HG02852 (cell line): ENCODE results near the gene NCKAP5.
"Not testable (repeated sequence)": the region's sequence is repeated elsewhere in the genome, so short reads cannot be mapped to it uniquely, and the experiment has no call there.

ENCODE experiments used
- ATAC-seq: cut with Tn5 transposase; IDR thresholded peaks from one replicate; pipeline ENCODE4 v1.9.1; 2021; ENCODE audit warnings: mild to moderate bottlenecking, moderate library complexity; ENCODE audit not compliant: unreplicated experiment

Gene NCKAP5

GRCh38 chr2:132863961-132864360, 704.3 kb downstream of the NCKAP5 start:
- ATAC-seq = no peak

DNA sequence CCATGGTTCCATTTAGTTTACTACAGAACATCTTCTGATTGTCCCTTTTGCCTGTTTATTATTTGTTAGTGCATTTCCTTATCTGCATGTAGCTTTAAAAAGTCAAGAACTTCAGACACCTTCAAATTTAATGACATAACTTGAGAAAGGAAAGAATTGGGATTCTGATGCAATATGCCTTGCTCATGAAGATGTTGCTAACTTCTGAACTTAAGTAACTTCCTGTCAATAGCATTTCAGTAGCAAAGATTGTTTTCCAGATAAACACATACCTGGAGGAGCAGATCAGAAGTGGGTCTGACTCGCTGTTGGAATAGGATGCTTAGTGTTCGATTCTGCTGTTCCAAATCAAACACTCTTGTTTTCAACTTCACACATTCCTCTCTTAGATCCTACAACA, 708.0 kb downstream of the NCKAP5 start:
- no peak for ATAC-seq

- ATAC-seq = no peak
Observed at GRCh38 chr2:132859590-132859989, 708.7 kb downstream of the NCKAP5 start.

- ATAC-seq = no peak
Observed at GRCh38 chr2:132857319-132857718, 710.9 kb downstream of the NCKAP5 start.

DNA sequence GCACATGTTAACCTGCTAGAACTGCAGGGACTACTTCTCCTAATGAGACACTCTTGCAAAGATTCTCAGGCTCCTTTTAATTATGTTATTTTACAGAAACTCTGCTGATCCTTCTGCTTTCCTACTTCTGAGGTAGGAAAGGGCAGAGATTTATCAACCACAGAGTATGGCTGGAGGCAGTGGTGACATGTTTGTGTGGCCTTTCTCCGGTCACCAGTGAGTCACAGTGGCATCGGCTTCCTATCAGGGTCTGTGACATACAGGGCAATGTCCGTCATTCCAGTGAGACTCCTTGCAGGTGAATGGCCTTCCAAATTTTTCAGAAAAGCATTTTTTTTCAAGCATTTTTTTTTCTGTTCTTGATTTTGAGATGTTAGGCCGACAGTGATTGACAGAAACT, 717.6 kb downstream of the NCKAP5 start:
- no peak for ATAC-seq

DNA sequence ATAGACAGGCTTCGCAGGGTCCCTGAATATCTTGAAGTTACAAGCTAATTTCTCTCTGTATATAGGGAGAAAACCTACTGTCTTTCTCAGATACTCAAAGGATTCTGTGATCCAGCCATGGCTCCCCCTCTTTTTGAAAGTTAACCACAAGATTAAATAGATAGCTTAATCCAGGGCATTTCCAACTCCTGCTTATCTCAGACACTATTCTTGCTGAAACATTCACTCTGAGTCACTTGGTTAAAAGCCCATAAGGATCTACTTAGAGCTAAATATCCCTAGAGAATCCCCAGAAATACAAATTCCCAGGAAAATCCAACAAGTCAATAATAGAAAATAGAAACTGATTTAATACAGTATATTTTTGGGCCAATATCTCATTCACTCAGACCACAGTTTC, 719.1 kb downstream of the NCKAP5 start:
- no peak for ATAC-seq

DNA sequence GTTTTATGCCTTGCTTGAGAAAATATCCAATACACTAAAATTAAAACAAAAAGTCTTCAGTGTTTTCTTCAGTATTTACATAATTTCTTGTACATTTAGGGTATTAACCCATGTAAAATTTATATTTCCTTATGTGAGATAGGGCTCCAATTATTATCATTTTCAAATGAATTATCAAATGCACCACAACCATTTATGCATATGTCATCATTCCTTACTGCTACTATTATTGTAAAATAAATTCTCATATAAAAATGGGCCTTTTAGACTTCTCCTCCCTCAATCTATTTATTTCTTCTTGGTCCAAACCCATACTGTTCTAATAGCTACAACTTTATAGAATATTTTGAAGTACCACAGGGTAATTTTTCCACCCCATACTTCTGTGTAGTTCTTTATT, 722.9 kb downstream of the NCKAP5 start:
- ATAC-seq = no peak

- ATAC-seq = no peak
Observed at GRCh38 chr2:132844585-132844984, 723.7 kb downstream of the NCKAP5 start.

DNA sequence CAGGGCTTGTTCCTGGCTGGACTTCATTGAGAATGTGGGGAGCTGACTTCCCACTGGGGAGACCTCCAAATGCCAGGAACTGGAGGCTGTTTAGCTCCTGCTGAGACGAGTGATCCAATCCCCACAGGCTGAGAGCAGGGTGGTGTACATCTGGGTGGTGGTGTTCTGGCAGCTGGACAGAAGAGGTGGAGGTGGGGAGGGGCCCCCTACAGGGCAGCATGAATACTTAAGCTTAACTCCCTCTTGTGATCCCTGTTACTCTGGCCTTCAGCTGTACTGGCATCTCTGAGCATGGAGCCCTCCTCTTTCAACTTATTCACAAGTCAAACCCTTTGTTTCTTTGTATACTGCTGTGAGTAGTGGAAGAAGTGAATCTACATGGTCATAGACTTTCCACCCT, 730.5 kb downstream of the NCKAP5 start:
- no peak for ATAC-seq

- ATAC-seq = no peak
Observed at GRCh38 chr2:132830321-132830827, 737.9 kb downstream of the NCKAP5 start.

DNA sequence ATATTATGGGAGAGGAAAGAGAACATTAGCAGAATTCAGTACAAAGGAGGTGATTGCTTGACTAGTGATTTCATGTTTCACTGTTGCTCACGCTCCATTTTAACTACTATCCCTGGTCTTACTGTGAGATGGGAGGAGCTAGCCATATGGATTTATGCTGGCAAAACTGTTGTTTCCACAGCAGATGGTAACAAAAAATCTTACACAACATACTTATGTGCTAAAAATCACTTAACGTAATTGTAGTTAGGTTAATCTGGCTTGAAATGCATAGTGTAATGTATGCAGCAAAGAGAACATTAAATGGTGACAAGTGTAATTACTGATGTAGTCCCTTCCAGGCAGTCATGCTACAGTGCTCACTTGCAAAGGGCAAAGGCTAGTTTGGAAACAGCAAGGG, 742.7 kb downstream of the NCKAP5 start:
- no peak for ATAC-seq

- no peak for ATAC-seq
Observed at GRCh38 chr2:132824716-132825115, 743.5 kb downstream of the NCKAP5 start.

GRCh38 chr2:132816234-132816633, 752.0 kb downstream of the NCKAP5 start:
- no peak for ATAC-seq

DNA sequence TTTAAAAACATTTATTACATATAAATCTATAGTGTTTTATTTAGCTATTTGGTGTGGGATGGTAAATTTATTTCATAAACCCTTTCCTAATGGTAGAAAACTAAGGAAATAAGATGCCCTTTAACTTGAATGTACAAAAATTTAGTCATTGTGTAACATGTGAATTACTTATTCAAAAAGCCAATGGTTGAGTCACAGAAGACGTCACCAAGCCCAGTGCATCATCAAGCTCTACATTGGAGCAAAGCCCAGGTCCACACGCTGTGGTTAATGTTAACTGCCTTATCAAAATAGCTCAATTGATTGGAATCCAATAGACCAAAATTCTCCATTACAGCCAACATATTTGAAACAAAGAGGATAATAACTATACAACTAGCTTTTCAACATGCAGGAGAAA, 752.7 kb downstream of the NCKAP5 start:
- ATAC-seq = no peak

GRCh38 chr2:132814651-132815050, 753.6 kb downstream of the NCKAP5 start:
- no peak for ATAC-seq

GRCh38 chr2:132813422-132813821, 754.8 kb downstream of the NCKAP5 start:
- no peak for ATAC-seq

DNA sequence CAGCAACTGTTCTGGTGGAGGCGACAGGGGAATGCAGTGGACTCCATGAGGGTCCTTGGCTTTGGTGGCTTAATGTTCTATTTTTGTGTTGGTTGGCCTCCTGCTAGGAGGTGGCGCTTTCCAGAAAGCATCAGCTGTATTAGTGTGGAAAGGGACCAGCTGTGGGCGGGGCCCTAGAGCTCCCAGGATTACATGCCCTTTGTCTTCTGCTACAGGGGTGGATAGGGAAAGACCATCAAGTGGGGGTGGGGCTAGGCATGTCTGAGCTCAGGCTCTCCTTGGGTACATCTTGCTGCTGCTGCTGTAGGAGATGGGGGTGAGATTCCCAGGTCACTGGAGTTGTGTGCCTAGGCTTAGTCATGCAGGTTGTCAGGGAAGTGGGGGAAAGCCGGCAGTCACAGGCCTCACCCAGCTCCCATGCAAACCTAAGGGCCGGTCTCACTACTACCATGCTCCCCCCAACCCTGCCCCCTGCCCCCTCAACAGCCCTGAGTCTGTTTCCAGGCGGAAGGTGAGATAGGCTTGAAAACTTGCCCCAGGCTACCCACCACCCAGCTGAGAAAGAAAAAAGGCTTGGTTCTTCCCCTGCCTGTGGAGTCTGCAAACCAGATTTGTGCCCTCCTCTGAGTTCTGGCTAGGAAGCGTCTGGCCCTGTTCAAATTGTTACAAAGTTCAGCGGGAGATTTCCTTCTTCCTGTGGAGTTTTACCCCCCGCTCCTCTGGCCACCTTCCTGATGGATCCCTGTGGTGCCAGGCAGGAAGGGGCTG, 756.9 kb downstream of the NCKAP5 start:
- ATAC-seq = no peak

- ATAC-seq = not testable (repeated sequence)
Observed at GRCh38 chr2:132809962-132810361, 758.3 kb downstream of the NCKAP5 start.

DNA sequence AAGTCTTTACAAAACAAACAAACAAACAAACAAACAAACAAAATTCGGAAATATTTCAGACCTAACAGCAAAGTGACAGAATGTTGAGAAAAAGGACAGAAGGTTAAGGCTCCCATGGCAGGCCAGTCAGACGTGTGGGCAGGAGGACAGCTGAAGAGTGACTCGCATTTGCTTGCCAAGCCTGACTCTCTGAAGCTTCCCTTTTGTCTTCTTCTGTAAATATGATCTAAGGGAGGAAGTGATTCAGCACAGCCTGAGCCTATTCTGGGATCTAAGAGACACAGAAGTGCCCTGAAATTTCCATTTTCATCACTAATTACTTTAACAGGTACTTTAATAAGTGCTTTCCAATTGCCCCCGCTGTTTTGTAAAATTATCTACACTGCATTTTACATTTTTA, 764.2 kb downstream of the NCKAP5 start:
- no peak for ATAC-seq

DNA sequence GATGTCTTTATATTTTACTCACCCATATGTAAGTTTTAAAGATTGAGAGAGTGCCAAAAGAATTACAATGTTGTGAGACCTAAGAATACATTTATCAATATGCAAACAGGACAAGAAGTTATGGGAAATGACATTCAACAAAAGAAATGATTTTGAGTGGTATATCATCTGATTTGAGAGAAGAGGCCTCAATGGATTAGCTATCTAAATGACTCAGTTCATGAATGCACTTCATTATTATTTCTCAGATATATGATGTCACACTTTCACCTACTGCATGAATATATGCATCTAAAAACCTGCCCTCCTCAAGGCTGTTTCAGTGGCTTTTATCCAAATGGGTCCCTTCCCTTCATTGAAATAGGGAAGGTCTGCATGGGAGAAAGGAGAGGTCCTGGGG, 769.9 kb downstream of the NCKAP5 start:
- ATAC-seq = no peak

- ATAC-seq = no peak
Observed at GRCh38 chr2:132797556-132797955, 770.7 kb downstream of the NCKAP5 start.

GRCh38 chr2:132797071-132797470, 771.2 kb downstream of the NCKAP5 start:
- no peak for ATAC-seq

- no peak for ATAC-seq
Observed at GRCh38 chr2:132795220-132795619, 773.0 kb downstream of the NCKAP5 start.
